GM20431 (cell line): Measurements from ENCODE around the gene RBL1.
"Not testable (repeated sequence)": the region's sequence is repeated elsewhere in the genome, so short reads cannot be mapped to it uniquely, and the experiment has no call there.

Source experiments
- in situ Hi-C: fragments of 300-500 bp; cut with MseI, MboI; formaldehyde crosslinking; loops from one replicate; pipeline ENCODE4 v1.15.0; 2020; ENCODE audit warnings: low sequenced_read_pairs; ENCODE audit not compliant: unreplicated experiment

Gene RBL1

DNA sequence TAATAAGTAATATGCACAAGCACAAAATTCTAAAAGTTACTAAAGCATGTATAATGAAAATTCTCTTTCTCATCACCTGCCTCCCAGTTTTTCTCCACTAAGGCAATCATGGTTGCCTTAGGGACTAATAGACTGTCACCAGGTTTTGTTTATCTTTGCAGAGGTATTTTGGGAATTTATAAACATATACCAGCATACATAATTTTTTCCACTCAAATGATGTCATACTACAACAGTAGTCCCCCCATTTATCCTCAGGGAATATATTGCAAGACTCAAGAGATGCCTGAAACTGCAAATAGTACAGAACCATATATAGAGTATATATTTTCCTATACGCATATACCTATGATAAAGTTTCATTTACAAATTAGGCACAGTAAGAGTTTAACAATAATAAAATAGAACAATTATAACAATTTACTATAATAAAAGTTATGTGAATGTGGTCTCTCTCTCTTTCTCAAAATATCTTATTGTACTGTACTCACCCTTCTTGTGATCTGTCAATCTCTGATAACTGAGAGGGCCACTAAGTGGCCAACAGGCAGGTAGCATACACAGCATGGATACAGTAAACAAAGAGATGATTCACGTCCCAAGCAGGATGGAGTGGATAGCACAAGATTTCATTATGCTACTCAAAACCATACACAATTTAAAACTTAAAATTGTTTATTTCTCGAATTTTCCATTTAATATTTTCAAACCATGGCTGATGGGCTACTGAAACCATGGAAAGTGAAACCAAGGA is 19.7 kb downstream of the RBL1 start:
- in situ Hi-C loops = no loop called here

DNA sequence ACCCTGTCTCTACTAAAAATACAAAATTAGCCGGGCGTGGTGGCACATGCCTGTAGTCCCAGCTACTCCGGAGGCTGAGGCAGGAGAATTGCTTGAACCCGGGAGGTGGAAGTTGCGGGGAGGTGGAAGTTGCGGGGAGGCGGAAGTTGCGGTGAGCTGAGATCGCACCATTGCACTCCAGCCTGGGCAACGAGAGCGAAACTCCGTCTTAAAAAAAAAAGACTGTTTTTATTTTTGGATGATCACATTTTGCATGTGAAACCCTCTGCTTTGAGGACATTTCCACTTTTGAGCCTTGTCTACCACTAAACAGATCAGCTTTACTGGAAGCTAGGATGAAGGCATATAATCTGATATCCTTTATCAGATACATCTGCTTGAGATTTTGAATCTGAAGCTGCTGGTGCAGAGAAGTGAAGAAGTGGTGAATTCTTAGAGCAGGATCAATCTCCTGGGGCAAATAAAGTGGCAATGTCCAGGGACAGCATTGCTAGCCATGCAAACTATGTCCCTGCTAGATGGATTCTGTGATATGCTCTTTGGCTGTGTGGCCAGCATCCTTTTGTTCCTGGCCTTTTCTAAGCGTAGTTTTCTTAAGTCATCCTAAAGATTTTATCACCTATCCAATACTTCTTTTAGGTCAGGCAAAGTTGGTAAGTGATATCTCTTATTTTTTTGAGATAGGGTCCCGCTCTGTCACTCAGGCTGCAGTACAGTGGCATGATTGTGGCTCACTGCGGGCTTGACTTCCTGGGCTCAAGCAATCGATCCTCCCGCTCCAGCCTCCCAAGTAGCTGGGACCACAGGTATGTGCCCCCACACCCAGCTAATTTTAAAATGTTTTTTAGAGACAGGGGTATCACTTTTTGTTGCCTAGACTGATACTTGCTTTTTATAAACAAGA is 23.3 kb downstream of the RBL1 start:
- in situ Hi-C loops = no loop called here

GRCh38 chr20:37071481-37071911 is 24.3 kb downstream of the RBL1 start:
- in situ Hi-C loops = no loop called here

- in situ Hi-C loops = not testable (repeated sequence)
Observed at GRCh38 chr20:37069563-37069962, 26.2 kb downstream of the RBL1 start.

DNA sequence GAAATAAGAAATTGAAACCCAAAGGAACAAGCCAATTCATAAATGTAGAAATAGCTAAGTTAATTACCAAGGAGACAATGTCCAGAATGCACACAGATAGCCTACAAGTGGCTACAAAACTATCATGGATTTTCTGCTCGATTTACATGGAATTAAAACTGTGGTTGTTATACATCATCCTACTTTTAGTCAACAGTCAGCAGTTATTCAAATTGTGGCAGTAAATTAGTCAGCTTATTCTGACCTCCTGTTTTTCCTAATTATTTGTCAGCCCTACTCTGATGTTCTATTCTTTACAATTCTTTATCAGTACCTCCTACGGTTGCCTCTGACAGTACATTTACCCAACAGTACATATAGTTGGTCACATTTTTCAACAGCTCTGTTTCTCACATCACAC is 29.6 kb downstream of the RBL1 start:
- in situ Hi-C loops = no loop called here

GRCh38 chr20:37055276-37055675 is 40.5 kb downstream of the RBL1 start:
- in situ Hi-C loops = no loop called here

DNA sequence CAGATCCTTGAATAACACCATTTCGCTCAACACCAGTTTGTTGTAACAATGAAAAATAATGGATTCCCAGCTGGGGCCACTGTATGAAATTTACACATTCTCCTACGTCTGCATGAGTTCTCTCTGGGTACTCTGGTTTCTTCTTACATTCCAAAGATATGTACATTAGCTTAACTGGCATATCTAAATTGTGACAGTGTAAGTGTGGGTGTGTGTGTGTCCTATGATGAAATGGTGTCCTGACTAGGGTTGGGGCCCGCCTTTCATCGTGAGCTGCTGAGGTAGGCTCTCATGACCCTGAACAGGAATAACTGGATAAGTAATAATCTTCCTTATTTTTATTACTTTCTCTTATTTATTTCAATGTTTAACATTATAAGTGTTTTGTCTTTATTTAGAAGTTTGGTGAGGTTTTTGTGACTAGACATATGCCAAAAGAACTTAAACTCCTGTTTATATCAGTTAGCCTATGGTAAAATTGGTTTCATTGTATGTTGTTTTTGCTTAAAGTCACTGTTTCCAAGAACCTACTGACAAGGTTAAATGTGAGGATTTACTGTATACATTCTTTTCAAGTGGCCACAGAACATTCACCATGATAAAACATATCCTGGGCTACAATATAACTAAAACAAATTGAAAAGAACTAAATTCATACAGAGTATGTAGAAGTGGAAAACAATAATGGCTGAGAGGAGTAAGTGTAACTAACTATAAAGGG is 42.4 kb downstream of the RBL1 start:
- in situ Hi-C loops = no loop called here

DNA sequence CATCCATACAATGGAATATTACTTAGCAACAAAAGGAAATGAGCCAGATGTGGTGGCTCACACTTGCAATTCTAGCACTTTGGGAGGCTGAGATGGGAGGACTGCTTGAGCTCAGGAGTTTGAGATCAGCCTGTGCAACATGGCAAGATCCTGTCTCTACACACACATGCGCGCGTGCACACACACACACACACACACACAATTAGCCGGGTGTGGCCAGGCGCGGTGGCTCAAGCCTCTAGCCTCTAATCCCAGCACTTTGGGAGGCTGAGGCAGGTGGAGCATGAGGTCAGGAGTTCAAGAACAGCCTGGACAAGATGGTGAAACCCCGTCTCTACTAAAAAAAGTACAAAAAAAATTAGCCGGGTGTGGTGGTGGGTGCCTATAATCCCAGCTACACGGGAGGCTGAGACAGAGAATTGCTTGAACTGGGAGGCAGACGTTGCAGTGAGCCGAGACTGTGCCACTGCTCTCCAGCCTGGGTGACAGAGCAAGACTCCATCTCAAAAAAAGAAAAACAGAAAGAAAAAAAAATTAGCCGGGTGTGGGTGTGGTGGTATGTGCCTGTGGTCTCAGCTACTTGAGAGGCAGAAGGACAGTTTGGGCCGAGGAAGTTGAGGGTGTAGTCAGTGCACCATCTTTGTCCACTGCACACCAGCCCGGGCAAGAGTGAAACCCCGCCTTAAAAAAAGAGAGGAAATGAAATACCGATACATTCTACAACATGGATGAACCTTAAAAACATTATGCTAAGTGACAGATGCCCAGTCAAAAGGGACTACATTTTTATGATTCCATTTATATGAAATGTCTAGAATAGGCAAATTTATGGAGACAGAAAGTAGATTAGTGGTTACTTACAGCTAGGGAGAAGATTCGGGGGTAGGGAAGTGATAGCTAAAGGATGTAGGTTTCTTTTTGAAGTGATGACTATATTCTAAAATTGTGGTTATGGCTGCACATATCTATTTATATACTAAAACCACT is 52.5 kb downstream of the RBL1 start:
- in situ Hi-C loops = no loop called here

- in situ Hi-C loops = not testable (repeated sequence)
Observed at GRCh38 chr20:37039366-37039765, 56.4 kb downstream of the RBL1 start.

DNA sequence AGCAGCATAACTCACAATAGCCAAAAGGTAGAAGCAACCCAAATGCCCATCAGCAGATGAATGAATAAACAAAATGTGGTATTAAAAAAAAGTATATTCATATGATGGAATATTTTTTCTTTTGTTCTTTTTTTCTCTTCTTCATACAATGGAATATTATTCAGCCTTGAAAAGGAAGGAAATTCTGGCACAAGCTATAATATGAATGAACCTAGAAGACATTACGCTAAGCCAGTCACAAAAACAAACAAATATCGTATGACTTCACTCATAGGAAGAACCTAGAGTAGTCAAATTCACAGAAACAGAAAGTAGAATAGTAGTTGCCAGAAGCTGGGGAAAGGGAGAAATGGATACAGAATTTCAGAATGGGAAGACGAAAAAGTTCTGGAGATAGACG is 63.7 kb downstream of the RBL1 start:
- in situ Hi-C loops = no loop called here

DNA sequence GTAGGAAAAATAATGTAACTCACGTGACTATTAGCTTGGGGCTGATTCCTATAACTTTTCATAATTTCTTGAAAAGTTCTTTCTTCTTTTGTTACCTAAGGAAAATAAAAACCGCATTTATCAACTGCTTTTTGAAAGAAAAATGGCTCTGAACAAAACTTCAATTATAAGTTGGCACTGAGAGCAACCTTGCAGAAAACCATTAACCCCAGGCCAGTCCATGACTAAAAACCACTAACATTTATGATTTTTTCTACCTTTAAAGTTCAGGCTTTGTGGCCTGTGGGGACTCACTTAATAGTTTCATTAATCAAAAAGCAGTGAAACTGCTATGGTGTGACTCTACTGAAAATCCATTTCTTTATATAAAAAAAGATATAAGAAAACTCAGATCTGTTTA is 75.2 kb downstream of the RBL1 start:
- in situ Hi-C loops = no loop called here

GRCh38 chr20:37012631-37013030 is 83.2 kb downstream of the RBL1 start:
- in situ Hi-C loops = not testable (repeated sequence)

DNA sequence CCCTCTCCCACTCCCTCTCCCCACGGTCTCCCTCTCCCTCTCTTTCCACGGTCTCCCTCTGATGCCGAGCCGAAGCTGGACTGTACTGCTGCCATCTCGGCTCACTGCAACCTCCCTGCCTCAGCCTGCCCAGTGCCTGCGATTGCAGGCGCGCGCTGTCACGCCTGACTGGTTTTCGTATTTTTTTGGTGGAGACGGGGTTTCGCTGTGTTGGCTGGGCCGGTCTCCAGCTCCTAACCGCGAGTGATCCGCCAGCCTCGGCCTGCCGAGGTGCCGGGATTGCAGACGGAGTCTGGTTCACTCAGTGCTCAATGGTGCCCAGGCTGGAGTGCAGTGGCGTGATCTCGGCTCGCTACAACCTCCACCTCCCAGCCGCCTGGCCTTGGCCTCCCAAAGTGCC is 83.9 kb downstream of the RBL1 start:
- in situ Hi-C loops = not testable (repeated sequence)

GRCh38 chr20:37011147-37011546 is 84.7 kb downstream of the RBL1 start:
- in situ Hi-C loops = no loop called here

- in situ Hi-C loops = no loop called here
Observed at GRCh38 chr20:37007898-37008649, 87.7 kb downstream of the RBL1 start.

- in situ Hi-C loops = not testable (repeated sequence)
Observed at GRCh38 chr20:37005062-37005942, 90.5 kb downstream of the RBL1 start.

DNA sequence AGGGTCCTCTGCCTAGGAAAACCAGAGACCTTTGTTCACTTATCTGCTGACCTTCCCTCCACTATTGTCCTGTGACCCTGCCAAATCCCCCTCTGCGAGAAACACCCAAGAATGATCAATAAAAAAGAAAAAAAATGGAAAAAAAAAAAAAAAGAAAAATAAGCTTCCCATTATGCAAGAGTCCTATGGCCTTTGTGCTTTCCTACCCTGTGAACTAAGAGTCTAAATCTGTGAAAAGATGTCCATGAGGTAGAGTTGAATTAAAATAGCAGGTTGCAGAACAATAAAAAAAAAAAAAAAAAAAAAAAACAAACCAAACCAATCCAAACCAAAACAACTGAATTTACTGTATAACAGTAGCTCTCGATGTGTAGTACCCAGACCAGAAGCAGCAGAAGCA is 94.2 kb downstream of the RBL1 start:
- in situ Hi-C loops = not testable (repeated sequence)

DNA sequence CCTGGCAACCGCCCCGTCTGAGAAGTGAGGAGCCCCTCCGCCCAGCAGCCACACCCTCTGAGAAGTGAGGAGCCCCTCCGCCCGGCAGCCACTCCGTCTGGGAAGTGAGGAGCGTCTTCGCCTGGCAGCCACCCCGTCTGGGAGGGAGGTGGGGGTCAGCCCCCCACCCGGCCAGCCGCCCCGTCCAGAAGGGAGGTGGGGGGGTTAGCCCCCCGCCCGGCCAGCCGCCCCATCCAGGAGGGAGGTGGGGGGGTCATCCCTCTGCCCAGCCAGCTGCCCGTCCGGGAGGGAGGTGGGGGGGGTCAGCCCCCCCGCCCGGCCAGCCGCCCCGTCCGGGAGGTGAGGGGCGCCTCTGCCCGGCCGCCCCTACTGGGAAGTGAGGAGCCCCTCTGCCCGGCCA is 95.6 kb downstream of the RBL1 start:
- in situ Hi-C loops = not testable (repeated sequence)
